ENCODE data around the gene PLK5.
"Not testable (repeated sequence)": the region's sequence is repeated elsewhere in the genome, so short reads cannot be mapped to it uniquely, and the experiment has no call there.

PLK5 gene

GRCh38 chr19:1507763-1508506 lies 15.9 kb upstream of the PLK5 start:
- DNase-seq (ENCODE audit: low read depth): peak; percentile 69

DNA sequence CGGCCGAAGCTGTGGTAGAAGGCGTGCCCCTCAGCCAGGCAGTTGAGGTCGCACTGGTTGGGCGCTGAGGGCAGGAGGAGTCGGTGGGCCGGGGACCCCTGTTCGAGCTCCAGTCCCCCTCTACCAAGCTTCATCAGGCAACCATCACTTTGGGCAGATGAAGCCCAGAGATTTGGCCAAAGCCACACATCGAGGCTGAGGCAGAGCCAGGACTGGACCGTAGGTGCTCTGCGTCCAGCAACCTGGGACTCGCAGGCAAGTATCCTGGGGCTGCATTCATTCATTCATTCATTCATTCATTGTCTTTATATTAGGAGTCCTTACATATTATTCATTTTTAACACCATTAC lies 15.4 kb upstream of the PLK5 start:
- DNase-seq (ENCODE audit: low read depth): no peak

GRCh38 chr19:1509602-1510441 lies 14.1 kb upstream of the PLK5 start:
- DNase-seq (ENCODE audit: low read depth): no peak

- no peak for DNase-seq (ENCODE audit: low read depth)
Measured at GRCh38 chr19:1510442-1510806, 13.5 kb upstream of the PLK5 start.

DNA sequence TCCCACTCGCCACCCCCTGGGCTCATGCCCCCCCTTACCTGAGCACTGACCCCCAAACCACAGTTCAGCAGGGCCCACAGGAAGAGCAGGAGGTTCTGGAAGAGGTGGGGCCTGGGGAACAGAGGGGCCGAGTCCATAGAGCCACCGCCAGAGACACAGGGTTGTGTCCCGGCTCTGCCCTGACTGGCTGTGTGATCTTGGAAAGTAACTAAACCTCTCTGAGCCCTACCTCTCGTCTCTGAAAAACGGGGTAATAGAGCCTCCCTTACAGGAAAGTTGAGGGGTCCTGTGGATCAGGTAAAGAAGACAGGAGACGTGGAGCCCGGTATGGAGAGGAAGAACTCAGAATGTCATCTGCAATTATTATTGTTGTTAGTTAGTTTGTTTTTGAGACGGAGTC lies 13.1 kb upstream of the PLK5 start:
- DNase-seq (ENCODE audit: low read depth): no peak

DNA sequence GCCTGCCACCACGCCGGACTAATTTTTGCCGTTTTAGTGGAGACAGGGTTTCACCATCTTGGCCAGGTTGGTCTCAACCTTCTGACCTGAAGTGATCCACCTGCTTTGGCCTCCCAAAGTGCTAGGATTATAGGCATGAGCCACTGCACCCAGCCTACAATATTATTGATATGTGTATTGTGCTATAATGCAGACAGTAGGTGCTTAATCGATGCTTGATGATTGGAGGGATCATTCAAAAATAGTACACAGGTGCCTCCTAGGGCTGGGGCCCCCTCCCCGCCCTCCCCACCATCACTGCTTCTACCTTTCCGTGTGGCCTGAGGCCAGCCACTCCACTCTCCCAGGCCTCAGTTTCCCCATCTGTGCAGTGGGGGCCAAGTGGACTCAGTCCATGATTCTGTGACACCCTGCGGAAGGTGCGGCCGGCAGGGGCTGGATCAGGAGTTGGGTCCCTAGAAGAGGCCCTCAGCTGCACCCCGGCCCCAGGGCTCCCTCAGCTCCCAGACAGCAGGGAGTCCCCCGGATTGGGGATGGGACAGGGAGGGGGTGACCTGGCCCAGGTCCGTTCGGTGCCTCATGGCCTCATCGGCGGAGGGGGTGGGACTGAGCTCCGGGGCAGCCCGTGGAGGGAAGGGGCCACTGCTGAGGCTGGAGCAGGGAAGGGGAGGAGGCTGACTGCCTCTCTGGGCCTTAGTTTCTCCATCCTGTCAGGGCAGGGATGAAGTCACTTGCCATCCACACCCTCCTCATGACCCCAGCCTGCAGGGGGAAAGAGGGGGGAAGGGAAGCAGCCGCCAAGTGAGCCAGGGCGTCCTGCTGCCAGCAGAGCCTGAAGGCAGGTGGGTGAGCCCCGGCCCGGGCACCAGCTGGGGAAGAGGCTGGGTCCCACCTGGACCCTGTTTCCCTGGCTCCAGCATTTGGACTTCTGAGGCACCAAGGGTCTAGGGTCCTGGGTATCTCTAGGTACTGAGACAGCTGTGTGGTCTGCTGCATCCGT lies 12.3 kb upstream of the PLK5 start:
- no peak for DNase-seq (ENCODE audit: low read depth)

- DNase-seq (ENCODE audit: low read depth): peak; percentile 49
Measured at GRCh38 chr19:1512671-1513498, 11.0 kb upstream of the PLK5 start, which contains the start of gene ADAMTSL5. Gene ADAMTSL5, minus strand, starts transcription at chr19:1513019. Its CDS starts 2,076 bp downstream, at chr19:1510943.

- peak; percentile 53 for DNase-seq (ENCODE audit: low read depth)
Measured at GRCh38 chr19:1513499-1514294, 10.2 kb upstream of the PLK5 start.

GRCh38 chr19:1514295-1514661 lies 9.6 kb upstream of the PLK5 start:
- no peak for DNase-seq (ENCODE audit: low read depth)

GRCh38 chr19:1514986-1515721 lies 8.7 kb upstream of the PLK5 start:
- DNase-seq (ENCODE audit: low read depth): no peak

- no peak for DNase-seq (ENCODE audit: low read depth)
Measured at GRCh38 chr19:1516395-1516753, 7.5 kb upstream of the PLK5 start.

DNA sequence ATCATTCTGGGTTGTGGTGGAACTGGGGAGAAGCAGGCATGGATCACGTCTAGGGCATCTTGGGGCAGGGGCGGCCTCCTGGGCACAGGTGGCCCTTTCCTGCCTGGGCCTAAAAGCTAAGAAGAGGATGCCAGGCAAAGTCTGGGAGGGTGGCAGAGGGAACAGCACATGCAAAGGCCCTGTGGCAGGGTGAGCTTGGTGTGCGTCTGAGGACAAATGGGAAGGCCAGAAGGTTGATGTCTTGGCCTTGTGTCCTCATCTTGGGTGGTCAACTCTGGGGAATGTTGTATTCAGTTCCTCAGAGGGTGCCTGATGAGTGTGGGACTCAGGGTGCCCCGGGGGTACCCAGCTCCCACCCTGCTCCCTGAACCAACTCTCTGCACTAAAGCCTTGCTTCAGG lies 5.4 kb upstream of the PLK5 start:
- DNase-seq (ENCODE audit: low read depth): no peak

- DNase-seq (ENCODE audit: low read depth): not testable (repeated sequence)
Measured at GRCh38 chr19:1519802-1520201, 4.1 kb upstream of the PLK5 start.

DNA sequence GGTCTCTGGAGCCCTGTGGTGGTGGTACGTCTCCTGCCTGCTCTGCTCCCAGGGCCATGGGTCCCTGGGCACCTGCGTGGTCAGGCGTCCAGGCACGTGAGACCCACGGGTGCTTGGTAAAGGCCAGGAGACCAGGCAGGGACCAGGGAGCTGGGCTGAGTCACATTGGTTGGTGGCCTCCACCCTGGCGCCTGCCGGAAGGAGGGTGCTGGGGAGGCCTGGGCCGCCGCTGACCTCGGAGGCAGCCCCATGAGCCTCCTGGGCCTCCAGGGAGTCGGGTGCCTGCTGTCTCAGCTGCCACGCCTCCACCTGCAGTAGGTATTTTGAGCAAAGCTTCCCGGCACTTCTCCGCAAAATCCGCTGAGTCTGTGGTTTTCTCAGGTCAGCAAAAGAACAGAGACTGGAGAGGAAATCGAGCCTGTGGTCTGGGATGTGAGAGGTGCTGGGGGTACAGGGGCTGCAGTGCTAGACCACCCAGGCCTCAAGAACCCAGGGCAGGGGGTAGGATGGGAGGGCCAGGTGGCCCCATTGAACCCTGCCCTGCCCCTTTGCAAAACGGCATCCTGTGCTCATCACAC lies 3.6 kb upstream of the PLK5 start:
- DNase-seq (ENCODE audit: low read depth): no peak

DNA sequence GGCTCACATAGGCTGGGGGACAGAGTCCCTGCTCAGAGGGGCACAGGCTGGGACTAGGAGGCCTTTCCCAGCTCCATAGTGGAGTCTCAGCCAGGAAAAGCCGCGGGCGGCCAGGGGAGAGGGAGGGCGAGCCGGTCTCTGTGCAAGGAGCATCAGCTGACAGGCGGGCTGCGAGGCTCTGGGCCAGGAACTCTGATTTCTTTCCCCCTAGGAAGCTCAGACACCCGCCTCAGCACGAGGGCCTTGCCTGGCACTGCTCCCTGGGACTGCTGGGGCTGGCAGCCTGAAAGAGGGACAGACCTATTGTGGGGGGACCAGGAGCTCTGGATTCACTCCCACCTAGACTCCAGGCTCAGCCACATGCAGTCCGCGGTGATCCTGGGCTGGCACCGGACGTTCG lies 2.2 kb upstream of the PLK5 start:
- no peak for DNase-seq (ENCODE audit: low read depth)

DNA sequence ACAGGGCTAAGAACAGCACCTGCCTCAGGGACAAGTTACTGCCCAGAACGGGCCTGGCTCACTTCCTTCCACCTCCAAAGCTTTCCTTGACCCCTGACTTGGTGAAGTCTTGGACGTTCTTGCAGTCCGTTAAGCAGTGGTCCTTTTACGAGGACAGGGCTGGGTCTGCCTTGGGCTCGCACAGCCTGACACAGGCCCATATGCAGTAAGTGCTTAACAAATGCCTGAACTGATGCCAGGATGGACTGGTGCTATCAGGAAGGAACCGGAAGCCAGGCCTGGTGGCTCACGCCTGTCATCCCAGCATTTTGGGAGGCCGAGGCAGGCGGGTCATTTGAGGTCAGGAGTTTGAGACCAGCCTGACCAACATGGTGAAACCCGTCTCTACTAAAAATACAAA lies 1.8 kb upstream of the PLK5 start:
- DNase-seq (ENCODE audit: low read depth): no peak

DNA sequence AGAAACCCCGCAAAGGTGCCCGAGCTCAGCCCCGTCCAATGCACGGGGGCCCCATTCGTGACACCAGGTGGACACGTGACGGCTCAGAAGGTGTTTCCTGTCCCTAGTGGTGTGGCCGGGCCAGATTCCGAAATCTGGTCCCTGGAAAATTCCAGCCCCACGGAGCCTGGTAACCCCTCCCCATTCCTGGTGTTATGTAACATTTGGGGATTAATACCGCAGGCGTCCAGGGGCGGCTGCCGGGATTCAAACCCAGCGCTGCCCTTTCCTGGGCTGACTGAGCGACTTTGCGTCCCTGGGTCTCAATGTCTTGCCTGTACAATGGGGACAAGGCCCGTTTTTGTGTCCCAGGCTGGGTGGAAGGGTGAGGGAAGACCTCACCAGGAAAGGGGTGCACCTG lies 1.0 kb upstream of the PLK5 start:
- no peak for DNase-seq (ENCODE audit: low read depth)

DNA sequence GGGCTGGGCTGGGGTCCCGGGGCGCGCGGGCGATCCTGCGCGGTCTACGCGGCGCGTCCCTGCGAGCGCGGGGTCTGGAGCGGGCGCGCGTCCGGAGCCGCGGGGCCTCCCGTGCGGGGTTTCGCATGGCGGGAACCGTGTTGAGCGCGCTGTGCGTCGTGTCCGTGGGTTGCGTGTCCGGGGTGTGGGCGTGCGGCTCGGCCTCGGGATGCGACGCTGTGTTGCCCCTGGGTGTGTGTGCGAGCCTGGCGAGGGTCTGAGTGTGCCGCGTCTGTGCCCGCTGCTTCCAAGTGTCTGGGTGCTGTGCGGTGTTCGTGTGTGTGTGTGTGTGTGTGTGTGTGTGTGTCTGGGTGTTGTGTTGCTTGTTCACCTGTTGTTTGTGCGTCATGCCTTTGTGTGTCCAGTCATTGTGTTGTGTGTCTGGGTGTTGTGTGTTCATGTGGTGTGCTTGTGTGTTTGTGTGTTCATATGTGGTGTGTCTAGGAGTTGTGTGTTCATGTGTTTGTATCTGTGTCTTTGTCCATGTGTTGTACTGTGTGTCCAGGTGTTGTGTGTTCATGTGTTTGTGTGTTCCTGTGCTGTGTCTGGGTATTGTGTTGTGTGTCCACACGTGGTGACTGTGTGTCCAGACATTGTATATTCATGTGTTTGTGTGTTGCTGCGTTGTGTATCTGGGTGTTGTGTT lies 552 bp downstream of the PLK5 start:
- DNase-seq (ENCODE audit: low read depth): no peak

- DNase-seq (ENCODE audit: low read depth): no peak
Measured at GRCh38 chr19:1524972-1525325, 1.1 kb downstream of the PLK5 start.

All from stimulated activated CD8-positive, alpha-beta memory T cell treated with anti-CD3 and anti-CD28 coated beads, Interleukin-15, amount 100 ng/mL, for 24 hours (primary cell).